Stomach (tissue), 4 donors: Measurements from ENCODE around the gene CLCA1.

Experiments
- POLR2A ChIP-seq, 4 donors: fragments of 450-650 bp; IDR thresholded peaks; one replicate each; pipeline ENCODE4 v1.6.1; 2016; ENCODE audit warnings: antibody characterized with exemption in 4 of 4, control low read depth in 2 of 4, mild to moderate bottlenecking in 1 of 4, moderate library complexity in 1 of 4
- TF ChIP-seq, protein P1 (sequence below), 7 experiments: fragments of 450-650 bp in 4 of 7; fragments of 200-600 bp in 3 of 7; sonication (generic) in 3 of 7; IDR thresholded peaks; one replicate each; pipeline ENCODE4 v1.5.1; 2016 to 2019; ENCODE audit warnings: antibody characterized with exemption in 7 of 7, control low read depth in 2 of 7, mild to moderate bottlenecking in 1 of 7

GRCh38 chr1:86521522-86521891, 52.8 kb downstream of the CLCA1 start:
- TF ChIP-seq, protein P1, sequence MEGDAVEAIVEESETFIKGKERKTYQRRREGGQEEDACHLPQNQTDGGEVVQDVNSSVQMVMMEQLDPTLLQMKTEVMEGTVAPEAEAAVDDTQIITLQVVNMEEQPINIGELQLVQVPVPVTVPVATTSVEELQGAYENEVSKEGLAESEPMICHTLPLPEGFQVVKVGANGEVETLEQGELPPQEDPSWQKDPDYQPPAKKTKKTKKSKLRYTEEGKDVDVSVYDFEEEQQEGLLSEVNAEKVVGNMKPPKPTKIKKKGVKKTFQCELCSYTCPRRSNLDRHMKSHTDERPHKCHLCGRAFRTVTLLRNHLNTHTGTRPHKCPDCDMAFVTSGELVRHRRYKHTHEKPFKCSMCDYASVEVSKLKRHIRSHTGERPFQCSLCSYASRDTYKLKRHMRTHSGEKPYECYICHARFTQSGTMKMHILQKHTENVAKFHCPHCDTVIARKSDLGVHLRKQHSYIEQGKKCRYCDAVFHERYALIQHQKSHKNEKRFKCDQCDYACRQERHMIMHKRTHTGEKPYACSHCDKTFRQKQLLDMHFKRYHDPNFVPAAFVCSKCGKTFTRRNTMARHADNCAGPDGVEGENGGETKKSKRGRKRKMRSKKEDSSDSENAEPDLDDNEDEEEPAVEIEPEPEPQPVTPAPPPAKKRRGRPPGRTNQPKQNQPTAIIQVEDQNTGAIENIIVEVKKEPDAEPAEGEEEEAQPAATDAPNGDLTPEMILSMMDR (IDR thresholded peaks at IDR 0.05) = no peak
- TF ChIP-seq POLR2A (IDR thresholded peaks at IDR 0.05) = no peak
